HG03159 (cell line): ENCODE results near the gene LRBA.
A peak's percentile ranks its signal among the peaks of the same experiment; 100 is the strongest.
"Not testable (repeated sequence)": the region's sequence is repeated elsewhere in the genome, so short reads cannot be mapped to it uniquely, and the experiment has no call there.

Experiments
- ATAC-seq: cut with Tn5 transposase; IDR thresholded peaks from one replicate; pipeline ENCODE4 v1.9.1; 2021; ENCODE audit warnings: mild to moderate bottlenecking, moderate library complexity; ENCODE audit not compliant: unreplicated experiment

Gene LRBA

GRCh38 chr4:151022586-151022985, 7.5 kb upstream of the LRBA start:
- ATAC-seq: no peak

GRCh38 chr4:151021637-151022334, 6.7 kb upstream of the LRBA start:
- no peak for ATAC-seq

- ATAC-seq: peak; percentile 82
Measured at GRCh38 chr4:151015459-151016347, 619 bp upstream of the LRBA start.

- no peak for ATAC-seq
Measured at GRCh38 chr4:151013944-151014343, 1.1 kb downstream of the LRBA start.

GRCh38 chr4:151013491-151013890, 1.6 kb downstream of the LRBA start:
- no peak for ATAC-seq

- ATAC-seq: no peak
Measured at GRCh38 chr4:151012820-151013219, 2.3 kb downstream of the LRBA start.

GRCh38 chr4:151012376-151012775, 2.7 kb downstream of the LRBA start:
- no peak for ATAC-seq

- no peak for ATAC-seq
Measured at GRCh38 chr4:151004222-151004621, 10.9 kb downstream of the LRBA start.

- ATAC-seq: no peak
Measured at GRCh38 chr4:151000747-151001429, 14.2 kb downstream of the LRBA start.

- no peak for ATAC-seq
Measured at GRCh38 chr4:150999086-150999485, 16.0 kb downstream of the LRBA start.

- no peak for ATAC-seq
Measured at GRCh38 chr4:150997141-150997540, 17.9 kb downstream of the LRBA start.

- no peak for ATAC-seq
Measured at GRCh38 chr4:150994721-150995120, 20.4 kb downstream of the LRBA start.

GRCh38 chr4:150993577-150993976, 21.5 kb downstream of the LRBA start:
- not testable (repeated sequence) for ATAC-seq

GRCh38 chr4:150990993-150991392, 24.1 kb downstream of the LRBA start:
- no peak for ATAC-seq

- no peak for ATAC-seq
Measured at GRCh38 chr4:150990250-150990649, 24.8 kb downstream of the LRBA start.

GRCh38 chr4:150988238-150988637, 26.8 kb downstream of the LRBA start:
- no peak for ATAC-seq

- ATAC-seq: no peak
Measured at GRCh38 chr4:150987204-150987603, 27.9 kb downstream of the LRBA start.

- no peak for ATAC-seq
Measured at GRCh38 chr4:150986085-150986484, 29.0 kb downstream of the LRBA start.

- ATAC-seq: no peak
Measured at GRCh38 chr4:150983851-150984250, 31.2 kb downstream of the LRBA start.

- ATAC-seq: no peak
Measured at GRCh38 chr4:150982557-150983233, 32.4 kb downstream of the LRBA start.
